Common myeloid progenitor, CD34-positive (primary cell): ENCODE data around the gene GTF3C4.

Source experiments
- CTCF ChIA-PET: fragments of 350-600 bp; sonication (Branson Sonifier 250); formaldehyde crosslinking; loops from one replicate; lab custom pipeline; 2021; ENCODE audit warnings: antibody characterized with exemption; lab: Charles Lee
- POLR2A ChIA-PET: fragments of 350-600 bp; sonication (Branson Sonifier 250); formaldehyde crosslinking; loops from one replicate; lab custom pipeline; 2021; ENCODE audit warnings: antibody characterized with exemption; lab: Charles Lee
- DNase-seq, 3 donors: peaks; one replicate each; pipeline versions ENCODE4 v3.0.0 to v3.0.0-alpha.2; 2013
- H3K27ac ChIP-seq, 2 experiments: 1 replicate in 1 of 2; 2 replicates in 1 of 2; pipeline ENCODE4 v1.7.0; 2013; ENCODE audit warnings: inconsistent platforms in 2 of 2, low read length in 2 of 2, mild to moderate bottlenecking in 2 of 2, low read depth in 1 of 2, moderate library complexity in 1 of 2; ENCODE audit not compliant: severe bottlenecking in 2 of 2, insufficient read depth in 1 of 2, poor library complexity in 1 of 2
- H3K27me3 ChIP-seq, 5 experiments: replicated peaks in 2 of 5; 1 replicate in 3 of 5; 2 replicates in 2 of 5; pipeline versions ENCODE4 v1.6.1 to v1.7.0; 2013; ENCODE audit warnings: low read length in 4 of 5, mild to moderate bottlenecking in 2 of 5, moderate library complexity in 2 of 5, inconsistent platforms in 1 of 5; ENCODE audit not compliant: insufficient read depth in 5 of 5, control insufficient read depth in 4 of 5
- H3K36me3 ChIP-seq, 4 experiments: 1 replicate in 2 of 4; 2 replicates in 2 of 4; pipeline versions ENCODE4 v1.6.1 to v1.7.0; 2013; ENCODE audit warnings: low read length in 3 of 4, control low read depth in 1 of 4, mild to moderate bottlenecking in 1 of 4; ENCODE audit not compliant: control insufficient read depth in 4 of 4, insufficient read depth in 4 of 4
- H3K4me1 ChIP-seq, 4 experiments: 1 replicate in 3 of 4; 2 replicates in 1 of 4; pipeline versions ENCODE4 v1.6.1 to v1.7.1; 2013; ENCODE audit warnings: low read length in 3 of 4, mild to moderate bottlenecking in 3 of 4, control low read depth in 1 of 4, inconsistent platforms in 1 of 4, moderate library complexity in 1 of 4; ENCODE audit not compliant: control insufficient read depth in 4 of 4, insufficient read depth in 4 of 4; ENCODE audit errors: control extremely low read depth in 1 of 4
- H3K4me3 ChIP-seq, 7 experiments: 1 replicate in 4 of 7; 2 replicates in 3 of 7; pipeline versions ENCODE4 v1.5.1 to v1.7.0; 2013; ENCODE audit warnings: mild to moderate bottlenecking in 7 of 7, low read length in 6 of 7, moderate library complexity in 6 of 7, inconsistent platforms in 2 of 7, low read depth in 2 of 7, control low read depth in 1 of 7; ENCODE audit not compliant: insufficient read depth in 4 of 7, control insufficient read depth in 1 of 7; ENCODE audit errors: extremely low read depth in 1 of 7
- H3K9me3 ChIP-seq, 5 experiments: 1 replicate in 4 of 5; 2 replicates in 1 of 5; pipeline versions ENCODE4 v1.6.1 to v1.7.1; 2013; ENCODE audit warnings: low read length in 4 of 5, mild to moderate bottlenecking in 2 of 5, inconsistent platforms in 1 of 5, low read depth in 1 of 5, moderate library complexity in 1 of 5; ENCODE audit not compliant: control insufficient read depth in 4 of 5, insufficient read depth in 2 of 5; ENCODE audit errors: control extremely low read depth in 1 of 5
- WGBS: methylation state at CpG from one replicate; pipeline ENCODE4 v1.1.5; 2013; ENCODE audit not compliant: insufficient coverage; 5-methylcytosine and 5-hydroxymethylcytosine counted together

The GTF3C4 gene

GRCh38 chr9:132638240-132638639 is 32.0 kb upstream of the GTF3C4 start:
- Histone ChIP-seq H3K27ac (no peak overlapping the region), H3K27me3 (no peaks in the 10 kb centered on the region), H3K4me3 (no peak overlapping the region), H3K4me1 (no peaks in the 10 kb centered on the region), H3K36me3 (peaks cover 10 to 67% (median 51%) of the 10 kb centered on the region in 4 experiments), H3K9me3 (no peaks in the 10 kb centered on the region)
- POLR2A ChIA-PET = no interaction called here
- CTCF ChIA-PET = no interaction called here
- DNase-seq = no peak
- 100% methylated on average over 3 of the region's 5 CpGs for WGBS

GRCh38 chr9:132639322-132639721 is 30.9 kb upstream of the GTF3C4 start:
- 100% methylated on average over 3 of the region's 5 CpGs for WGBS
- no peak overlapping the region for H3K4me3 ChIP-seq
- H3K27ac ChIP-seq = no peak overlapping the region
- CTCF ChIA-PET = no interaction called here
- H3K9me3 ChIP-seq = no peaks in the 10 kb centered on the region
- POLR2A ChIA-PET = no interaction called here
- H3K27me3 ChIP-seq = no peaks in the 10 kb centered on the region
- DNase-seq = no peak
- H3K36me3 ChIP-seq = peaks cover 10 to 77% (median 57%) of the 10 kb centered on the region in 4 experiments
- no peaks in the 10 kb centered on the region for H3K4me1 ChIP-seq

GRCh38 chr9:132641216-132641615 is 29.0 kb upstream of the GTF3C4 start:
- 96% methylated on average over 4 of the region's 4 CpGs for WGBS
- CTCF ChIA-PET = no interaction called here
- Histone ChIP-seq H3K4me3 (no peak overlapping the region), H3K36me3 (peaks cover 6 to 91% (median 71%) of the 10 kb centered on the region in 4 experiments), H3K4me1 (no peaks in the 10 kb centered on the region), H3K27ac (no peak overlapping the region), H3K9me3 (no peaks in the 10 kb centered on the region), H3K27me3 (no peaks in the 10 kb centered on the region)
- DNase-seq = no peak
- POLR2A ChIA-PET = no interaction called here

- no peaks in the 10 kb centered on the region for H3K9me3 ChIP-seq
- peak in 2 of 3 donors; percentile 48 to 58 for DNase-seq
- H3K4me3 ChIP-seq = no peak overlapping the region
- WGBS = 100% methylated on average over 2 of the region's 3 CpGs
- H3K27ac ChIP-seq = no peak overlapping the region
- H3K36me3 ChIP-seq = peaks cover 14 to 90% (median 74%) of the 10 kb centered on the region in 4 experiments
- H3K27me3 ChIP-seq = no peaks in the 10 kb centered on the region
- no peaks in the 10 kb centered on the region for H3K4me1 ChIP-seq
- ChIA-PET CTCF (interaction anchor here (1.2 to 3.0 kb wide), 4 partner anchors 9 to 258 kb away, joined by 3 to 9 read pairs (median 6); partner anchors contain the start of genes DDX31 and GTF3C4), POLR2A (no interaction called here)
Measured at GRCh38 chr9:132644251-132644650, 26.0 kb upstream of the GTF3C4 start.

GRCh38 chr9:132645306-132645705 is 25.0 kb upstream of the GTF3C4 start:
- DNase-seq = no peak
- Histone ChIP-seq H3K4me1 (no peaks in the 10 kb centered on the region), H3K27ac (no peak overlapping the region), H3K9me3 (no peaks in the 10 kb centered on the region), H3K36me3 (peaks cover 14 to 91% (median 74%) of the 10 kb centered on the region in 4 experiments), H3K27me3 (no peaks in the 10 kb centered on the region), H3K4me3 (no peak overlapping the region)
- ChIA-PET POLR2A (no interaction called here), CTCF (interaction anchor here (1.2 to 3.0 kb wide), 4 partner anchors 8 to 257 kb away, joined by 3 to 9 read pairs (median 6); partner anchors contain the start of genes DDX31 and GTF3C4)
- 98% methylated on average over 8 of the region's 8 CpGs for WGBS

GRCh38 chr9:132645711-132646110 is 24.6 kb upstream of the GTF3C4 start:
- Histone ChIP-seq H3K27ac (no peak overlapping the region), H3K4me1 (no peaks in the 10 kb centered on the region), H3K4me3 (no peak overlapping the region), H3K36me3 (peaks cover 14 to 92% (median 74%) of the 10 kb centered on the region in 4 experiments), H3K9me3 (no peaks in the 10 kb centered on the region), H3K27me3 (no peaks in the 10 kb centered on the region)
- DNase-seq = no peak
- WGBS = 97% methylated on average over 14 of the region's 15 CpGs
- ChIA-PET CTCF (interaction anchor here (1.4 to 3.0 kb wide), 2 partner anchors 8 to 256 kb away, joined by 3 to 9 read pairs; no protein-coding TSS in a partner anchor), POLR2A (no interaction called here)

GRCh38 chr9:132646726-132647125 is 23.5 kb upstream of the GTF3C4 start:
- Histone ChIP-seq H3K36me3 (peaks cover 14 to 88% (median 65%) of the 10 kb centered on the region in 4 experiments), H3K4me3 (no peak overlapping the region), H3K27me3 (no peaks in the 10 kb centered on the region), H3K9me3 (no peaks in the 10 kb centered on the region), H3K4me1 (no peaks in the 10 kb centered on the region), H3K27ac (no peak overlapping the region)
- ChIA-PET CTCF (no interaction called here), POLR2A (no interaction called here)
- 100% methylated on average over 7 of the region's 7 CpGs for WGBS
- DNase-seq = no peak
